ENCODE measurements around the gene NFATC4.

GRCh38 chr14:24342889-24343288 lies 25.1 kb upstream of the NFATC4 start:
- no peak for TF ChIP-seq POLR2AphosphoS5 (IDR thresholded peaks at IDR 0.05; ENCODE audit: low read depth)
- no peak for TF ChIP-seq JUNB (IDR thresholded peaks at IDR 0.05; ENCODE audit: unreplicated experiment)
- no peak for TF ChIP-seq REST (IDR thresholded peaks at IDR 0.05; ENCODE audit: unreplicated experiment)
- TF ChIP-seq CREB1 (CRISPR knock-in tag; IDR thresholded peaks at IDR 0.05; ENCODE audit: low read depth): no peak
- no peak for TF ChIP-seq CTCF (conservative IDR thresholded peaks at IDR 0.05; ENCODE audit: low read depth in 2 of 2)
- TF ChIP-seq EZH2phosphoT487 (IDR thresholded peaks at IDR 0.05; ENCODE audit: unreplicated experiment): no peak
- TF ChIP-seq EZH2 (IDR thresholded peaks at IDR 0.05; ENCODE audit: low read depth, unreplicated experiment): no peak
- no peak for TF ChIP-seq NANOG (IDR thresholded peaks at IDR 0.05; ENCODE audit: borderline replicate concordance)

Measured in GM23338 (cell line).